Upper lobe of right lung (tissue), 1 donor: ENCODE measurements around the gene ACOXL. TPM values are rescaled to one million over a fixed set of nuclear protein-coding genes. Genes with fewer than 3 reads are reported as not detected.

Experiments
- ATAC-seq: fragments of 200-7000 bp; cut with Tn5 transposase; one replicate; pipeline ENCODE4 v1.9.1; 2020; ENCODE audit warnings: mild to moderate bottlenecking, moderate library complexity
- DNase-seq: peaks from one replicate; pipeline ENCODE4 v3.0.0-alpha.2; 2020
- H3K27ac ChIP-seq: fragments of 200-600 bp; one replicate; pipeline ENCODE4 v1.8.0; 2022
- H3K27me3 ChIP-seq: fragments of 200-600 bp; one replicate; pipeline ENCODE4 v1.8.0; 2022; ENCODE audit warnings: mild to moderate bottlenecking
- H3K36me3 ChIP-seq: fragments of 200-600 bp; one replicate; pipeline ENCODE4 v1.8.0; 2022
- H3K4me1 ChIP-seq: fragments of 200-600 bp; one replicate; pipeline ENCODE4 v1.8.0; 2022
- H3K4me3 ChIP-seq: fragments of 200-600 bp; one replicate; pipeline ENCODE4 v1.8.0; 2022; ENCODE audit warnings: mild to moderate bottlenecking
- H3K9me3 ChIP-seq: fragments of 200-600 bp; one replicate; pipeline ENCODE4 v1.8.0; 2022
- CTCF ChIP-seq: fragments of 200-600 bp; IDR thresholded peaks from one replicate; pipeline ENCODE4 v1.8.0; 2022; ENCODE audit warnings: antibody characterized with exemption
- intact Hi-C: fragments of 100-400 bp; cut with DNase I; formaldehyde crosslinking; loops from one replicate; pipeline ENCODE4 v1.11.0; 2022
- total RNA-seq: library from RNA; stranded (reverse); fragmentation: NEBNext Ultra II Directional; extraction: Animal tissue kit (Norgen Biotek cat#: 25700); gene quantifications from one replicate; pipeline ENCODE4 v1.2.1, GENCODE V29; 2021
- donor health status: DM: no; HTN: yes; CAD: no; lungs with severe emphysema.

ACOXL gene
- total RNA-seq, 1 donor from 2014 or later, result 47.5 TPM

DNA sequence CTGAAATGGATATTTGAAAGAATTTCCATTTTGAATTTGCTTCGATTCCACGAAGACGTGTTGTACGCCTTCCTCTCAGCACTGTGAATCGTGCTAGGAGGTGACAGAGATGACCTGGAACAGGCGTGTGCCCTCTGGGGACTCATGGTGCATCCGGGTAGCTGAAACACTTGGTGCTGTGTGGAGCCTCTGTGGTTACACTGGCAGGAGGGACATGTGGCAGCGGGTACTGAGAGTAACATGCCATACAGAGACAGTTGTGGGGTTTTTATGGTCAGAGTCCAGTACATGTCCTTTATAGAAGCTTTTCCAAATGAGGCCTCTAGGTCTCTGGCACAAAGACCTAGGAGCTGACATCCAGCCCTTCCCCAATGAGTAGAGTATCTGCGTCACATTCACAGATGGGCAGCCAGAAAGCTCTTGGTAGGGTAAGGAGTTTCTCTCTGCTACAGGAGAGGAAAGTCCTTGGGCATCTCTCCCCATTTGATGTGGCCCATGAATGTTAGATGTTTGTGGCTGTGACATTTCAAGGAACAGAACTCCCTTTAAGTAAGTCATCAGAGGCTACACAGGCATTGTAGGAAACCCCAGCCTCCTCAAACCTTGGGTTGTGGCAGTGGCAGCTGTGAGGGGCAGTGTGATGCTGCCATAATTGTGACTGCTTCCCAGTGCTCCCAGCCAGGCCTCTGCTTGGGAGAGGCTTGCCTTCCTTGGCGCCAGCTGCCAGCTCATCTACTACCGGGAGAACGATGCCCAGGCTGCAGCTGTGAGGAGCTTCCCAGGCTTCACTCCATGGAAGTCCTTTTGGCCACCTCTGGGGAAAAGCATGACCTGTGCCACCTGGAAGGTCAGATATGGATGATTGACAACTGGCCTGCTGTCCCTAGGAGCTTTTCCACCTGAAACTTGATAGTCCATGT is 80.6 kb downstream of the ACOXL start:
- H3K9me3 ChIP-seq, result no peaks in the 10 kb centered on the region
- no peak overlapping the region for H3K27ac ChIP-seq
- H3K36me3 ChIP-seq, result no peaks in the 10 kb centered on the region
- no peak for DNase-seq
- no peak for ATAC-seq
- no peaks in the 10 kb centered on the region for H3K27me3 ChIP-seq
- intact Hi-C loops, result no loop called here
- no peak overlapping the region for H3K4me3 ChIP-seq
- TF ChIP-seq CTCF, result no peak
- H3K4me1 ChIP-seq, result no peaks in the 10 kb centered on the region

DNA sequence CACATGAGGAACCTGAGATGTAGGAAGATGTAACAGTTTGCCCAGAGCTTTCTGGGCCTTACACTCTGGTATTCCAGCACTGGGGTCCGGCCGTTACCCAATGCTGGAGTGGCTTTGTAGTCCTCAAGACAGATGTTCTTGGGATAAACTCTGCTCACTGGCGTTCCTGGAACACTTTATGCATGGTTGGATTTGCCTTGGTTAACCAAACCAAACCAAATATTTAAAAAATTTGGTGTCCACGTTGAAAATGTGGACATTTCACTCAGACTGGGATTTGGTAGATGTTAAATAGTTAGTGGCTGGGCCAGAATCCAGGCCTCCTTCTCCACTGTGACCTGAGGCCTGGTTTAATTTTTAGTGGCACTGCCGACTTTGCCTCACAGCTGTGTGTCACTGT is 81.5 kb downstream of the ACOXL start:
- intact Hi-C loops, result no loop called here
- no peak for DNase-seq

GRCh38 chr2:110815938-110816337 is 83.6 kb downstream of the ACOXL start:
- no peak for TF ChIP-seq CTCF
- H3K36me3 ChIP-seq, result no peaks in the 10 kb centered on the region
- H3K4me1 ChIP-seq, result no peaks in the 10 kb centered on the region
- DNase-seq (no peak), ATAC-seq (no peak)
- no peak overlapping the region for H3K27ac ChIP-seq
- intact Hi-C loops, result no loop called here
- no peaks in the 10 kb centered on the region for H3K9me3 ChIP-seq
- no peaks in the 10 kb centered on the region for H3K27me3 ChIP-seq
- no peak overlapping the region for H3K4me3 ChIP-seq

More for the DNA sequence above, 81.5 kb downstream of the ACOXL start:
- Histone ChIP-seq H3K4me1 (no peaks in the 10 kb centered on the region), H3K36me3 (no peaks in the 10 kb centered on the region), H3K27ac (no peak overlapping the region), H3K27me3 (no peaks in the 10 kb centered on the region), H3K4me3 (no peak overlapping the region), H3K9me3 (no peaks in the 10 kb centered on the region)
- ATAC-seq, result no peak
- no peak for TF ChIP-seq CTCF

DNA sequence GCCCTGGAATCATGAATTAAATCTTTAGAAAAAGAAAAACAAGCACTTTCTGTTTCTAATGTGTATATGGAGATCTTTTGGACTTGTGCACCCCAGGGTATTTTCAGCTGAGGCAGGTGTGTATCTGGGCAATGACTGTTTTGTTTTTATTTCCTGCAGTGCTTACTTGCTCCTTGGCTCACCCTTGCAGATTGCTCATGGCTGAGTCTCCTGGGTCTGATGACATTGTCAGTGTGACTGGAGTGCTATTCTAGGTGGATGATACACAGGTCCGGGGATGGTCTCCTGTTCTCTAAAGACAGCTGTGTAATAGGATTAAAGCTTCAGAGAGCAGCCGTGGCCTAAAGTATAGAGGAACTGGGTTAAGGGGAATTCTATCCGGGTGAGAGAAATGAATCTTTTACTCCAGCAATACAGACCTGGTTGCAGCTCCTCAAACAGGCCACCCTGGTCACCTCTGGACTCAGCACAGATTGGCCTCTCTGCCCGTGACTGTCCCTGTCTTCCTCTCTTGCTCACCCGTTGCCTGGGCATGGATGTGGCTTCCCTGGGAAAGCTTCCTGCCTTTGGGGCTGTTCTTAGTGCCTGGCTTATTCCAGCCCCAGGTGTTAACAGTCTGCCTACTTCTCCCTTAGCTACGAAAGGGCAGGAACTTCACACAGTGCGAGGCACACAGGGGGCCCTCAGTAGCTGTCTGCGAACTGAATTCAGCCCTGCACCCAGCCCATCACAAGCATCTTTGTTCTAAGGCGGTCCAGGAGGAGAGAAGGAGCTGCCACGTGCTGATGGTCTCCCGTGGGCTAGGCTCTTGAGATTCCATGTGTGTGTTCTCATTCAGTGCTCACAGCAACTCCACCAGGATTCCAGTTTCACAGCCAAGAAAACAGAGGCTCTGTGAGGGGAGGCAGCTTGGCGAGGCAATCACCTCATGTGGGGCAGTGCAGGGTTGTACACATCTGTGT is 84.3 kb downstream of the ACOXL start:
- Histone ChIP-seq H3K4me3 (no peak overlapping the region), H3K27me3 (no peaks in the 10 kb centered on the region), H3K9me3 (no peaks in the 10 kb centered on the region), H3K36me3 (no peaks in the 10 kb centered on the region), H3K27ac (no peak overlapping the region), H3K4me1 (no peaks in the 10 kb centered on the region)
- DNase-seq (no peak), ATAC-seq (no peak)
- intact Hi-C loops, result no loop called here
- no peak for TF ChIP-seq CTCF

GRCh38 chr2:110818767-110819481 is 86.6 kb downstream of the ACOXL start:
- H3K9me3 ChIP-seq, result no peaks in the 10 kb centered on the region
- no peak overlapping the region for H3K4me3 ChIP-seq
- TF ChIP-seq CTCF, result no peak
- no peaks in the 10 kb centered on the region for H3K27me3 ChIP-seq
- H3K27ac ChIP-seq, result no peak overlapping the region
- no peaks in the 10 kb centered on the region for H3K4me1 ChIP-seq
- no peak for ATAC-seq
- no peak for DNase-seq
- intact Hi-C loops, result no loop called here
- no peaks in the 10 kb centered on the region for H3K36me3 ChIP-seq
